HepG2 (cell line): ENCODE data around the gene HRH2. TPM values are rescaled to one million over a fixed set of nuclear protein-coding genes. Genes with fewer than 3 reads are reported as not detected.

Experiments used
- ATAC-seq: fragments of 200-7000 bp; cut with Tn5 transposase; 3 replicates; pipeline ENCODE4 v1.9.1; 2020; ENCODE audit warnings: mild to moderate bottlenecking, moderate library complexity
- BruUV-seq: library from RNA; stranded (reverse); fragments of 400-500 nt; replicated peaks from 2 replicates; lab custom pipeline; 2021; lab: Mats Ljungman, UMichigan
- CTCF ChIA-PET: fragments of 300-600 bp; formaldehyde crosslinking; extraction: SDS; loops from one replicate; lab custom pipeline; 2021; ENCODE audit warnings: low total read pairs, inconsistent platforms, low intra/inter-chr PET ratio; lab: Yijun Ruan, JAX
- POLR2A ChIA-PET: fragments of 350-600 bp; sonication (Branson Sonifier 250); formaldehyde crosslinking; loops from one replicate; lab custom pipeline; 2020; ENCODE audit warnings: antibody characterized with exemption, inconsistent platforms; lab: Yijun Ruan, JAX
- DNase-seq: peaks from one replicate; pipeline ENCODE4 v3.0.0-alpha.2; 2015; ENCODE audit warnings: low spot score
- FAIRE-seq: peaks from 3 replicates; lab custom pipeline; 2011; peaks lifted over from hg19 to GRCh38; lab: Jason Lieb, UNC
- H2AFZ ChIP-seq: one replicate; pipeline ENCODE4 v1.6.1; 2011; ENCODE audit warnings: low read length, inconsistent platforms
- H3K27ac ChIP-seq: fragments of 300-600 bp; 3 replicates; pipeline ENCODE4 v1.8.0; 2011; ENCODE audit warnings: mixed run types, mild to moderate bottlenecking, mixed read lengths, low read length, inconsistent platforms; ENCODE audit not compliant: insufficient read depth; ENCODE audit errors: extremely low read length
- H3K27me3 ChIP-seq, 2 experiments: fragments of 200-600 bp in 1 of 2; 2 replicates in 1 of 2; 3 replicates in 1 of 2; pipeline versions ENCODE4 v1.6.0 to v1.8.0; 2011; ENCODE audit warnings: low read length in 2 of 2, mild to moderate bottlenecking in 2 of 2, moderate library complexity in 2 of 2, inconsistent platforms in 1 of 2; ENCODE audit not compliant: insufficient read depth in 2 of 2, control insufficient read depth in 1 of 2
- H3K36me3 ChIP-seq, 2 experiments: fragments of 200-600 bp in 1 of 2; replicated peaks in 1 of 2; 2 replicates in 1 of 2; 3 replicates in 1 of 2; pipeline versions ENCODE4 v1.5.1 to v1.8.0; 2011; ENCODE audit warnings: low read length in 2 of 2, inconsistent platforms in 1 of 2; ENCODE audit not compliant: insufficient read depth in 2 of 2, control insufficient read depth in 1 of 2
- H3K4me1 ChIP-seq: 2 replicates; pipeline ENCODE4 v1.5.1; 2012; ENCODE audit warnings: low read length, inconsistent platforms; ENCODE audit not compliant: insufficient read depth
- H3K4me2 ChIP-seq: 2 replicates; pipeline ENCODE4 v1.6.0; 2011; ENCODE audit warnings: low read depth, low read length, inconsistent platforms
- H3K4me3 ChIP-seq, 3 experiments: fragments of 200-600 bp in 1 of 3; sonication (generic), shearing (Covaris generic) in 1 of 3; replicated peaks in 1 of 3; 2 replicates each; pipeline ENCODE4 v1.5.1; 2011 to 2016; ENCODE audit warnings: low read length in 3 of 3, inconsistent platforms in 2 of 3, low read depth in 2 of 3, mild to moderate bottlenecking in 2 of 3, control low read depth in 1 of 3, mixed read lengths in 1 of 3; ENCODE audit not compliant: insufficient read depth in 1 of 3
- H3K79me2 ChIP-seq: one replicate; pipeline ENCODE4 v1.6.1; 2011; ENCODE audit warnings: low read length, inconsistent platforms; ENCODE audit not compliant: insufficient read depth
- H3K9ac ChIP-seq: 2 replicates; pipeline ENCODE4 v1.6.0; 2011; ENCODE audit warnings: mild to moderate bottlenecking, low read depth, low read length, inconsistent platforms; ENCODE audit not compliant: insufficient read depth
- H3K9me3 ChIP-seq: 2 replicates; pipeline ENCODE4 v1.5.1; 2012; ENCODE audit warnings: mild to moderate bottlenecking, low read length
- H4K20me1 ChIP-seq: 2 replicates; pipeline ENCODE4 v1.6.0; 2011; ENCODE audit warnings: inconsistent platforms, mild to moderate bottlenecking, low read length, moderate library complexity; ENCODE audit not compliant: insufficient read depth
- ATF7 ChIP-seq, 2 experiments: fragments of 450-650 bp in 1 of 2; sonication (generic) in 1 of 2; formaldehyde crosslinking in 1 of 2; IDR thresholded peaks; 2 replicates each; pipeline versions ENCODE4 v1.4.0 to v1.6.1; 2016 to 2020; ENCODE audit warnings: antibody characterized with exemption in 1 of 2, mild to moderate bottlenecking in 1 of 2, missing genetic modification reagents in 1 of 2
- CCDC6 ChIP-seq: sonication (generic); formaldehyde crosslinking; IDR thresholded peaks from 2 replicates; pipeline ENCODE4 v1.8.1; 2022; ENCODE audit warnings: mild to moderate bottlenecking, missing genetic modification reagents, moderate library complexity
- ESRRA ChIP-seq: sonication (generic); formaldehyde crosslinking; IDR thresholded peaks from 2 replicates; pipeline ENCODE4 v1.5.1; 2020; ENCODE audit warnings: mild to moderate bottlenecking, low read depth, missing genetic modification reagents
- GMEB1 ChIP-seq: sonication (generic); formaldehyde crosslinking; IDR thresholded peaks from 2 replicates; pipeline ENCODE4 v1.5.1; 2020; ENCODE audit warnings: missing genetic modification reagents, mild to moderate bottlenecking, borderline replicate concordance
- HMGXB3 ChIP-seq: sonication (generic); formaldehyde crosslinking; IDR thresholded peaks from 2 replicates; pipeline ENCODE4 v1.4.0; 2020; ENCODE audit warnings: missing genetic modification reagents, borderline replicate concordance
- MXI1 ChIP-seq: IDR thresholded peaks from 3 replicates; pipeline ENCODE4 v1.6.1; 2012; ENCODE audit warnings: low read depth, low read length, inconsistent platforms, borderline replicate concordance
- NBN ChIP-seq: fragments of 450-650 bp; conservative IDR thresholded peaks from 2 replicates; pipeline ENCODE4 v1.6.1; 2017
- PHB2 ChIP-seq: fragments of 450-650 bp; IDR thresholded peaks from 2 replicates; pipeline ENCODE4 v1.6.1; 2018; ENCODE audit not compliant: partially characterized antibody
- REXO4 ChIP-seq: sonication (generic); formaldehyde crosslinking; IDR thresholded peaks from 2 replicates; pipeline ENCODE4 v1.8.0; 2022; ENCODE audit warnings: missing genetic modification reagents, mild to moderate bottlenecking, borderline replicate concordance
- TFDP1 ChIP-seq: IDR thresholded peaks from 2 replicates; pipeline ENCODE4 v1.6.1; 2016; ENCODE audit warnings: missing compliant biosample characterization, missing genetic modification reagents, borderline replicate concordance
- ZNF280B ChIP-seq: sonication (generic); formaldehyde crosslinking; IDR thresholded peaks from 2 replicates; pipeline ENCODE4 v1.5.0; 2020; ENCODE audit warnings: missing genetic modification reagents, mild to moderate bottlenecking, borderline replicate concordance
- ZNF282 ChIP-seq: fragments of 450-650 bp; IDR thresholded peaks from 2 replicates; pipeline ENCODE4 v1.6.1; 2018; ENCODE audit not compliant: partially characterized antibody
- ZNF549 ChIP-seq: sonication (generic); formaldehyde crosslinking; IDR thresholded peaks from 2 replicates; pipeline ENCODE4 v1.5.0; 2020; ENCODE audit warnings: missing genetic modification reagents
- ZNF644 ChIP-seq: IDR thresholded peaks from 2 replicates; pipeline ENCODE4 v1.6.1; 2016; ENCODE audit warnings: low read depth
- ZNF749 ChIP-seq: sonication (generic); formaldehyde crosslinking; IDR thresholded peaks from 2 replicates; pipeline ENCODE4 v1.8.0; 2022; ENCODE audit warnings: mild to moderate bottlenecking, missing genetic modification reagents, moderate library complexity, borderline replicate concordance
- WGBS: methylation state at CpG from one replicate; pipeline ENCODE4 v1.1.6; 2017; ENCODE audit warnings: low lambda C conversion rate; 5-methylcytosine and 5-hydroxymethylcytosine counted together
- in situ Hi-C: cut with HindIII; loops from 2 replicates; pipeline ENCODE4 v1.10.0; 2017; ENCODE audit warnings: low pct_unique_long_range_greater_than_20kb; ENCODE audit not compliant: extremely low pct_ligation_motif_present
- intact Hi-C: fragments of 100-400 bp; cut with micrococcal nuclease; formaldehyde crosslinking; loops from one replicate; pipeline ENCODE4 v1.10.0; 2022; ENCODE audit not compliant: unreplicated experiment
- polyA plus RNA-seq, 8 experiments: library from polyadenylated mRNA; depleted of rRNA in 3 of 8; stranded (reverse) in 7 of 8; unstranded in 1 of 8; fragments of >200 nt; fragmentation: Illumina TruSeq in 4 of 8; extraction: Trizol in 4 of 8; gene quantifications; 2 replicates each; pipeline versions ENCODE4 v1.2.1 to v1.2.3, GENCODE V29; 2011 to 2016; ENCODE audit warnings: low read depth in 4 of 8, missing spikeins in 1 of 8, mixed read lengths in 1 of 8; ENCODE audit not compliant: insufficient read depth in 1 of 8
- total RNA-seq, 5 experiments: library from RNA; depleted of rRNA; stranded (reverse); fragments of >200 nt; fragmentation: Illumina TruSeq; extraction: Trizol; gene quantifications; 2 replicates each; pipeline ENCODE4 v1.2.3, GENCODE V29; 2016; ENCODE audit warnings: low read depth in 1 of 5

Gene HRH2
- total and polyA plus RNA-seq, 2 of the 13 experiments (the other 11 are each of a cell fraction or from before 2014, with no cell fraction given) = not detected

GRCh38 chr5:175686826-175687225 is 29.0 kb downstream of the HRH2 start (continued):
- TF ChIP-seq GMEB1 (CRISPR knock-in tag) (no peak), MXI1 (no peak), ZNF282 (no peak), ZNF280B (CRISPR knock-in tag) (no peak), ZNF644 (CRISPR knock-in tag) (no peak), ATF7 (IDR thresholded peaks at IDR 0.05) (no peak), ATF7 (CRISPR knock-in tag; IDR thresholded peaks at IDR 0.05) (no peak)

GRCh38 chr5:175687231-175687701 is 29.4 kb downstream of the HRH2 start:
- ATAC-seq = no peak
- no peak for TF ChIP-seq NBN
- TF ChIP-seq ESRRA (CRISPR knock-in tag) = no peak
- TF ChIP-seq REXO4 (CRISPR knock-in tag) = no peak
- TF ChIP-seq ZNF749 (CRISPR knock-in tag) = no peak
- no peak for TF ChIP-seq ZNF549 (CRISPR knock-in tag)
- no peak for TF ChIP-seq TFDP1 (CRISPR knock-in tag)
- TF ChIP-seq CCDC6 (CRISPR knock-in tag) = no peak
- TF ChIP-seq HMGXB3 (CRISPR knock-in tag) = no peak
- no peak for TF ChIP-seq PHB2

More at GRCh38 chr5:175687231-175687701, 29.4 kb downstream of the HRH2 start:
- Histone ChIP-seq H3K9ac (no peak overlapping the region), H3K4me2 (no peak overlapping the region), H3K27me3 (peaks cover 1 to 24% of the 10 kb centered on the region in 2 experiments; a peak in 3 of 5 replicates), H3K79me2 (no peaks in the 10 kb centered on the region), H4K20me1 (no peaks in the 10 kb centered on the region), H3K4me3 (no peak overlapping the region), H3K27ac (no peak overlapping the region), H3K4me1 (no peaks in the 10 kb centered on the region), H3K9me3 (no peaks in the 10 kb centered on the region), H2AFZ (no peak overlapping the region), H3K36me3 (no peaks in the 10 kb centered on the region)
- WGBS = no CpG with 5 or more reads among the region's 14 CpGs
- no peak for FAIRE-seq
- ChIA-PET POLR2A (no interaction called here), CTCF (no interaction called here)
- DNase-seq = no peak
- in situ Hi-C loops = no loop called here
- intact Hi-C loops = no loop called here
- no TSS peak for BruUV-seq
